Activated CD8-positive, alpha-beta memory T cell treated with anti-CD3 and anti-CD28 coated beads, Interleukin-2, amount 50 U/mL, for 24 hours (primary cell): ENCODE data around the gene ZC3HAV1.
"Not testable (repeated sequence)": the region's sequence is repeated elsewhere in the genome, so short reads cannot be mapped to it uniquely, and the experiment has no call there.

ENCODE experiments used
- DNase-seq: peaks from one replicate; pipeline ENCODE4 v3.0.0-alpha.2; 2020; ENCODE audit errors: extremely low read depth

The ZC3HAV1 gene

DNA sequence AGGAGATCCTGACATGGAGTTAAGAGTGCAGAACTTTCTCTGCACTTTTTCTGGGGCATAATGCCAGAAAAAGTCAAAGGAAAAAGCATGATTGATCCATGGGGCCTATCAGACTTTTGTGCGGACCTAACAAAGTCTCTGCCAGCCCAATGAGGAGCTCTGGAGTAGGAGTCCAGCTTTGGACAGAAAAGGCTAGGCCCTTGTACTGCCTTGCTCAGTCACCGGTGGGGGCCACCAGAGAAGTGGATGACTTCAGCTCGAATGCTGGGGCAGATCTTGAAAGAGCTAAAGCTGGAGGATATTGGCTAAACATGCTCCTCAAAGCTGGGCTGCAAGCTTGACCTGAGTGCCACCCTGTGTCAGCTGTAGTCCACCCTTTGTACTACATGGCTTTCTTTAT is 2.8 kb upstream of the ZC3HAV1 start:
- DNase-seq = no peak

GRCh38 chr7:139111811-139112301 is 2.3 kb upstream of the ZC3HAV1 start:
- DNase-seq = no peak

DNA sequence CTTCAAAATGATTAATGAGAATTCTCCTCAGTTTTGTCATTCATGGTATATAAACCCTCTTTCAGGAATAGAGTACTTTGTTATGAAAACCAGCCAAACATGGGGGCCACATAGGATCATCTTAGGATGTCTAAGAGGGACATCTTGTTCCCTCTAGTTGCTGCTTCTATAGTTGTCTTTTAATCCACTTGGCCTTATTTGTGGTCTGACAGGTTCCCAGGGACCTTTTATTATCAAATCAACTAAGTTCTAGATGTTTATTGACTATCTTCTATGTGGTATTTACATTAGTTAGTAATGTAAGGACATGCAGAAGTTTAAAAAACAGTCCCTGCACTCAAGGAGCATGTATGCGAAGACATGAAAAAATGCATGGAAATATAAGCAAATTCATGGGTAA is 1.6 kb upstream of the ZC3HAV1 start:
- DNase-seq = no peak

GRCh38 chr7:139109983-139110411 is 477 bp upstream of the ZC3HAV1 start:
- DNase-seq = no peak

GRCh38 chr7:139108266-139109187 is 993 bp downstream of the ZC3HAV1 start:
- no peak for DNase-seq

- no peak for DNase-seq
Measured at GRCh38 chr7:139106959-139107358, 2.6 kb downstream of the ZC3HAV1 start.

GRCh38 chr7:139106227-139106626 is 3.3 kb downstream of the ZC3HAV1 start:
- not testable (repeated sequence) for DNase-seq

DNA sequence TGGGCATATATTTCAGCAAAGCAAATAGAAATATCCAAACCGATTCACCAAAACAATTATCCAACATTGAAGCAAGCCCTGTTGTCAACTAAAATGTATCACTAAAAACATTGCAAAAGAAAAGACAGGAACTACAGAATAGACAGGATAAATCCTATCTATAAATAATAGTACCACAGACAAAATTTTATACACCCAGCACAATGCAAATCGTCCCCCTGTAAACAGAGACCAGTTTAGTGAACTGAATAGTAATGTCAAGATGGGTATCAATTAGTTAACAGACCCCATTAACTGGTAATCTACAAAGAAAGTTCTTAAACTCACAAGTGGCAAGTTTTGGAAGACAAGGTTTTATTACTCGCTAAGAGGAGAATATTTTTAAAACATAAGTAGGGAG is 4.0 kb downstream of the ZC3HAV1 start:
- no peak for DNase-seq

- no peak for DNase-seq
Measured at GRCh38 chr7:139104091-139104450, 5.4 kb downstream of the ZC3HAV1 start.

DNA sequence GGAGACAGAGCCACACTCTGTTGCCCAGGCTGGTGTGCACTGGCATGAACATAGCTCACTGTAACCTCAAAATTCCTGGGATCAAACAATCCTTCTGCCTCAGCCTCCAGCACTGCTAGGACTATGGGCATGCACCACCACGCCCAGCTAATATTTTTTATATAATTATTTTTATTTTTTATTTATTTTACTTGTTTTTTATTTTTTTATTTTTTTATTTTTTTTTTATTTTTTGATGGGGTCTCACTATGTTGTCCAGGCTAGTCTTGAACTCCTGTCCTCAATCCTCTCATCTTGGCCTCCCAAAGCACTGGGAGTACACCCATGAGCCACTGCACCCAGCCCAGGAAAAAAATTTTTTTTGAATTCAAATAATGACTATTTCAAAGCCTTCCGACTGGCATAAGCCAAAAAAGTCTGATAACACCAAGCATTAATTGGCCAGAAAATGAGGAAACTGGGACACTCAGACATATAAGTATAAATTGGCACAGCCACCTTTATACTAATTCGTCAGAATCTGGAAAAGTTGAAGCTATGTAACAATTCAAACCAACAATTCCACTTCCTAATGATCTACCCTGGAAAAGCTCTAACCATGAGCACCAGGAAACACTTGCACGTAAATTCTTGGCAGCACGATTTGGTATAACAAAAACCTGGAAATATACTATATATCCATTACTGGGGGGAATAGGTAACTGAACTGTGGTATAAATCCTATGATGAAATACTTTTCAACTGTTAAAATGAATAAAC is 6.3 kb downstream of the ZC3HAV1 start:
- no peak for DNase-seq

DNA sequence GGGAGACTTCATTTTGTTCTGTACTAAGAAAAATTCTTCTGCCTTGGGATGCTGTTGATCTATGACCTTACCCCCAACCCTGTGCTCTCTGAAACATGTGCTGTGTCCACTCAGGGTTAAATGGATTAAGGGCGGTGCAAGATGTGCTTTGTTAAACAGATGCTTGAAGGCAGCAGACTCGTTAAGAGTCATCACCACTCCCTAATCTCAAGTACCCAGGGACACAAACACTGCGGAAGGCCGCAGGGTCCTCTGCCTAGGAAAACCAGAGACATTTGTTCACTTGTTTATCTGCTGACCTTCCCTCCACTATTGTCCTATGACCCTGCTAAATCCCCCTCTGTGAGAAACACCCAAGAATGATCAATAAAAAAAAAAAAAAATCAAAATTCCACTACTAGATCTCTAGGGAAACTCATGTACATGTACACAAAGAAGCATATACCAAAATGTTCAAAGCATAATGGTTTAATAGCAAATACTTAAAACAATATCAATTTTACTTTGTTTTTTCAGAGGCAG is 7.8 kb downstream of the ZC3HAV1 start:
- DNase-seq = not testable (repeated sequence)

GRCh38 chr7:139099172-139099947 is 10.2 kb downstream of the ZC3HAV1 start:
- DNase-seq = no peak

DNA sequence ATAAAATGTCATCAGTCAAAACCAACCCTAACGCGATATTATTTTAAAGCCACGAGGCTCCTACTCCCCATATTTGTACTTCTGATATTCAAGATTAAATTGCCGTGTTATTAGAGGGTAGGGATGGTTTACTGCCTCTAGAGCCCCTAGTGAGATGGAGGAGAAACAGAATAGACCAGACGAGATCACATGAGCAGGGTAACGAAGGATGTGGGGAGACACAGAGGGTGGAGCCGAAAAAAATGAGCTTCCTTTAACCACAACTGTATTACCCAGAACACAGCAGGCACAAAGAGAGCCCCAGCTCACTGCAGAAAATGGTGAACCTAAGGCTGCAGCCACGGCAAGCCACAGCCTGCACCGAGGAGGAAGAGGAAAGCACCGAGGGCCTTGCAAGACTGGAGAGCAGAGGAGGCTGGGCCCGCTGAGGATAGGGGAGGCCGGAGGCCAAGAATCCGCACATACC is 14.3 kb downstream of the ZC3HAV1 start:
- DNase-seq = no peak

GRCh38 chr7:139094596-139094995 is 14.9 kb downstream of the ZC3HAV1 start:
- DNase-seq = no peak

DNA sequence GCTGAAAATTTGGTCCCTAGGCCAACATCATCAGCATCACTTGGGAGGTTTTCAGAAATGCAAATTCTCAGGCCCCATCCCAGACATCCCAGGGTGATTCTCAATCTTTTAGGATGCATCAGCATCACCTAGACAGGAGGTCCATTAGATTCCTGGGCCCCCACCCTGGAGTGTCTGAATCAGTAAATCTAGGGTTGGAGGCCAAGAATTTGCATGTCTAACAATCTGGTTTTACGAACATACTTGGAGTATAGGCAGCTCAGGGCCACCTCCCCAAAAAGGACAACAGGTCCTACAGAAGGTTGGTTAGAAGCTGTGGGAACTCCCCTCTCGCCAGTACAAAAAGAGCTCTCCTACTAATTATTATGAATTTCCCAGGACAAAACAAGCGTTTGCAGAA is 15.5 kb downstream of the ZC3HAV1 start:
- no peak for DNase-seq

DNA sequence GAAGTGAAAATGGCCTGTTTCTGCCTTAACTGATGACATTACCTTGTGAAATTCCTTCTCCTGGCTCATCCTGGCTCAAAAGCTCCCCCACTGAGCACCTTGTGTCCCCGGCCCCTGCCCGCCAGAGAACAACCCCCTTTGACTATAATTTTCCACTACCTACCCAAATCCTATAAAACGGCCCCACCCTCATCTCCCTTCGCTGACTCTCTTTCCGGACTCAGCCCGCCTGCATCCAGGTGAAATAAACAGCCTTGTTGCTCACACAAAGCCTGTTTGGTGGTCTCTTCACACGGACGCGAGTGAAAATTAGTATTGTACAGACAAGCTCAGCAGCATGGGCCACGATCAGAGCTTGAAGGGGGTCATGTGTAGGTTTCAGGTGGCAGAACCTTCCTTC is 16.0 kb downstream of the ZC3HAV1 start:
- DNase-seq = not testable (repeated sequence)

- no peak for DNase-seq
Measured at GRCh38 chr7:139092090-139092796, 17.3 kb downstream of the ZC3HAV1 start.

DNA sequence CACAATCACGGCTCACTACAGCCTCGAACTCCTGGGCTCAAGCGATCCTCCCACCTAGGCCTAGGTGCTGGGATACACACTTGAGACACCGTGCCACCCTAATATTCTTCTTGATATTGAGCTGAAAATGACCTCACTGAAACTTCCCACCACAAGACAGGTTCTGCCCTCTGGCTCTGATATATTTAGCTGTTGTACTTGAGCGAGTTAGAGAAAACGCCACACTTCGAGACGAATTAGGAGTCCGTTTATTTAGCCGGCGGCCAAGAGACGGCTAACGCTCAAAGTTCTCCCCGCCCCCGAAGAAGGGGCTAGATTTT is 17.9 kb downstream of the ZC3HAV1 start:
- DNase-seq = no peak

GRCh38 chr7:139089118-139089517 is 20.4 kb downstream of the ZC3HAV1 start:
- no peak for DNase-seq

- DNase-seq = no peak
Measured at GRCh38 chr7:139088268-139088667, 21.3 kb downstream of the ZC3HAV1 start.

DNA sequence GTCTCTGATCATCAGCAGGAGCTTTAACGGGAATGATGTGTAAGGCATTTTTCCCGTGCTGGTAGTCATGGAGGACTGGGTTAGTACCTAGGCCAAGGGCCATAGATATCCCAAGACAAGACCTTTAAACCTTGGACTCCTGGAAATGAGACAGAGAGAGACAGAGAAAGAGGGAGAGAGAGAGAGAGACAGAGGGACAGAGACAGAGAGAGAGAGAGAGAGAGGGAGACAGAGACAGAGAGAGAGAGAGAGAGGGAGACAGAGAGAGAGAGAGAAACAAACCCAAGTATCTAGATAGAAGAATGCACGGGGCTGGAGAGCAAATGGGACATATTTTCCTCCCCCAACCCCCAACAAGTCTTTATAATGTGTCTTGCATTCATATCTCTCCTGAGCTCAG is 22.3 kb downstream of the ZC3HAV1 start:
- no peak for DNase-seq
